ENCODE measurements around the gene FBXW4.

DNA sequence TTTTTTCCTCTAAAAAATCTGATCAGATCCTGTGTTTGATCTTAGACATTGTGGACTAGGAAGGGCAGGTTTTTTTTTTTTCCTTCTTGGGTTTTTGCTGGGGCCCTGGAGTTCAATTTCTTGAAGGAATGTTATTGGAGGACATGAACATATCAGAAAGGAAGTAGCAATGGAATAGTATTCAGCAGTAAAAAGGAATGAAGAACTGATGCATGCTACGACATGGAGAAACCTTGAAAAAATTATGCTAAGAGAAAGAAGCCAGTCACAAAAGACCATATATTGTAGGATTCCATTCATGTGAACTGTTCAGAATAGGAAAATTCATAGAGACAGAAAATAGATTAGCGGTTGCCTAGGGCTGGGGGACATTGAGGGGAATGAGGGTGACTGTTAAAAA is 47.0 kb upstream of the FBXW4 start:
- TF ChIP-seq POLR2A (IDR thresholded peaks at IDR 0.05) (no peak), POLR2AphosphoS5 (IDR thresholded peaks at IDR 0.05) (no peak)

Measured in upper lobe of left lung (tissue), 4 donors.